ENCODE results near the gene VSIG10L2.
A peak's percentile ranks its signal among the peaks of the same experiment; 100 is the strongest.

DNA sequence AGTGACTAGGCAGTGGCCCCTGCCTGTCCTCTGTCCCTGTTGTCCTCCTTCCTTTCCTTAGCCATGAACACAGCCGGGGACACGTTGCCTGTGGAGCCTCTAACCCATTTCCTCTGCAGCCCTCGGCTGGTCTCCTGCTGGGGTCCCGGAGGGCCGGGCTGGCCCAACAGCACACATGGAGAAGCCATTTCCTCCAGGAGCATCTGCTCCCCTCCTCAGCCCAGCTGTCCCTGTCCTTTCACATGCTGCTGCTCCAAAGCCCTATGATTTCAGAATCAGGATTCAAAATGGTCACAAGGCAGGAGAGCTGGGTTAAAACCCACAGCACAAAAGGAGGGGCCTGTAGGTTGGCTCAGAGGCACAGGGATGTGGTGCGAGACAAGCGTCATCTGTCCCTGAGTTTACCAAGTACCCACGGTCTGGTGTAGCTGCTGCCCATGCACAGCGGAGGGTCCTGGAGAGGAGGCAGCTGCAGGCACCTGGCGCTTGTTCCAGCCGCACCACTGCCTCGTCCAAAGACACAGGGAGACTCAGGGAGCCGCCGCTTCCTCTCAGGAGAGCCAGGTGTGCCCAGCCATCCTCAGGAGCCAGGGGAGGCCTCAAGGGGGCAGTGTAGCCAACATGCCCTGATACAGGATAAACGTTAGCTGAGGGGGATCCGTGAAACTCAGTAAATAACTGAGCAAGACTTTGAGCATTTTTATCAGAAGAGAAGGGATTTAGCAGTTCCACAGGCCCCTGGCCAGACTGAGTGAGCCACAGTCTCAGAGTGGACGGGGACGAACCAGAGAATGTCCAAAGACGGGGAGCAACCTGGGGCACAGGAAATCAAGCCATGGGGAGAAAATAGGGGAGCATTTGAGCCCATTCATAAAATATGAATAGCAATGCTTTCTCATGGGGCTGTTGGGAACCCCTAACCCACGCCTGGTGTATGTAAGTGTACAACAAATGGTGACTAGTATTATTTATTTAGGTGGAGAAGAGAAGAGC is 3.9 kb upstream of the VSIG10L2 start:
- TF ChIP-seq, protein P1, sequence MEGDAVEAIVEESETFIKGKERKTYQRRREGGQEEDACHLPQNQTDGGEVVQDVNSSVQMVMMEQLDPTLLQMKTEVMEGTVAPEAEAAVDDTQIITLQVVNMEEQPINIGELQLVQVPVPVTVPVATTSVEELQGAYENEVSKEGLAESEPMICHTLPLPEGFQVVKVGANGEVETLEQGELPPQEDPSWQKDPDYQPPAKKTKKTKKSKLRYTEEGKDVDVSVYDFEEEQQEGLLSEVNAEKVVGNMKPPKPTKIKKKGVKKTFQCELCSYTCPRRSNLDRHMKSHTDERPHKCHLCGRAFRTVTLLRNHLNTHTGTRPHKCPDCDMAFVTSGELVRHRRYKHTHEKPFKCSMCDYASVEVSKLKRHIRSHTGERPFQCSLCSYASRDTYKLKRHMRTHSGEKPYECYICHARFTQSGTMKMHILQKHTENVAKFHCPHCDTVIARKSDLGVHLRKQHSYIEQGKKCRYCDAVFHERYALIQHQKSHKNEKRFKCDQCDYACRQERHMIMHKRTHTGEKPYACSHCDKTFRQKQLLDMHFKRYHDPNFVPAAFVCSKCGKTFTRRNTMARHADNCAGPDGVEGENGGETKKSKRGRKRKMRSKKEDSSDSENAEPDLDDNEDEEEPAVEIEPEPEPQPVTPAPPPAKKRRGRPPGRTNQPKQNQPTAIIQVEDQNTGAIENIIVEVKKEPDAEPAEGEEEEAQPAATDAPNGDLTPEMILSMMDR (conservative IDR thresholded peaks at IDR 0.05) = peak; percentile 81
- no peak for TF ChIP-seq EZH2 (IDR thresholded peaks at IDR 0.05; ENCODE audit: low read depth)
